Breast epithelium (tissue), 3 donors: ENCODE measurements around the gene ATP13A4.

Experiments
- POLR2A ChIP-seq: fragments of 450-650 bp; IDR thresholded peaks from one replicate; pipeline ENCODE4 v1.6.1; 2016; ENCODE audit warnings: antibody characterized with exemption, mild to moderate bottlenecking, moderate library complexity
- TF ChIP-seq, protein P1 (sequence below), 3 donors: fragments of 450-650 bp; IDR thresholded peaks; one replicate each; pipeline ENCODE4 v1.5.1; 2016 to 2017; ENCODE audit warnings: antibody characterized with exemption in 3 of 3, mild to moderate bottlenecking in 3 of 3, moderate library complexity in 3 of 3

DNA sequence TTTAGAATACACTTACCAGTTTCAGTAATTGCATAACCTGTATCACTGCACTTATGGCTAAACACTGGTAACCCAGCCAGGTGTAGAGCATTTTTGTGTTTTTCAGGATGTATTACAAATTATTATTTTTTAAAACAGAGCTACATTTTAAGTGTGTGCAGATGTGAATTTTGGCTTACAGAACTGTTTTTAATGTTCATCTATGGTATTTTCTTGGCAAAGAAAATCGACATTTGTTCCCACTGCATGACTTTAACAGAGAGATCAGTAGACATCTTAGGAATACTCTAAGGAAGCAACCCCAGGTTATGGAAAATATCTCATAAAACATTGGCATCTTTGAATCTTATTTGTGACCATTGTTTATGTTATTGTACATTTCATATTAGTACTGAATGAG, 73.3 kb downstream of the ATP13A4 start:
- no peak for TF ChIP-seq POLR2A
- TF ChIP-seq, protein P1, sequence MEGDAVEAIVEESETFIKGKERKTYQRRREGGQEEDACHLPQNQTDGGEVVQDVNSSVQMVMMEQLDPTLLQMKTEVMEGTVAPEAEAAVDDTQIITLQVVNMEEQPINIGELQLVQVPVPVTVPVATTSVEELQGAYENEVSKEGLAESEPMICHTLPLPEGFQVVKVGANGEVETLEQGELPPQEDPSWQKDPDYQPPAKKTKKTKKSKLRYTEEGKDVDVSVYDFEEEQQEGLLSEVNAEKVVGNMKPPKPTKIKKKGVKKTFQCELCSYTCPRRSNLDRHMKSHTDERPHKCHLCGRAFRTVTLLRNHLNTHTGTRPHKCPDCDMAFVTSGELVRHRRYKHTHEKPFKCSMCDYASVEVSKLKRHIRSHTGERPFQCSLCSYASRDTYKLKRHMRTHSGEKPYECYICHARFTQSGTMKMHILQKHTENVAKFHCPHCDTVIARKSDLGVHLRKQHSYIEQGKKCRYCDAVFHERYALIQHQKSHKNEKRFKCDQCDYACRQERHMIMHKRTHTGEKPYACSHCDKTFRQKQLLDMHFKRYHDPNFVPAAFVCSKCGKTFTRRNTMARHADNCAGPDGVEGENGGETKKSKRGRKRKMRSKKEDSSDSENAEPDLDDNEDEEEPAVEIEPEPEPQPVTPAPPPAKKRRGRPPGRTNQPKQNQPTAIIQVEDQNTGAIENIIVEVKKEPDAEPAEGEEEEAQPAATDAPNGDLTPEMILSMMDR (IDR thresholded peaks at IDR 0.05) = no peak
